C4-2B (cell line): ENCODE measurements around the gene TMPRSS9.
"Not testable (repeated sequence)": the region's sequence is repeated elsewhere in the genome, so short reads cannot be mapped to it uniquely, and the experiment has no call there.

Experiments used
- H3K27ac ChIP-seq: fragments of 450-650 bp; 2 replicates; pipeline ENCODE4 v1.5.1; 2017
- ZFX ChIP-seq: fragments of 450-650 bp; IDR thresholded peaks from 2 replicates; pipeline ENCODE4 v1.6.1; 2017
- TF ChIP-seq, protein P1 (sequence below): fragments of 450-650 bp; conservative IDR thresholded peaks from 2 replicates; pipeline ENCODE4 v1.5.1; 2017; ENCODE audit warnings: mild to moderate bottlenecking

Gene TMPRSS9

GRCh38 chr19:2464389-2464788 is 104.3 kb downstream of the TMPRSS9 start:
- no peak overlapping the region for H3K27ac ChIP-seq
- TF ChIP-seq, protein P1, sequence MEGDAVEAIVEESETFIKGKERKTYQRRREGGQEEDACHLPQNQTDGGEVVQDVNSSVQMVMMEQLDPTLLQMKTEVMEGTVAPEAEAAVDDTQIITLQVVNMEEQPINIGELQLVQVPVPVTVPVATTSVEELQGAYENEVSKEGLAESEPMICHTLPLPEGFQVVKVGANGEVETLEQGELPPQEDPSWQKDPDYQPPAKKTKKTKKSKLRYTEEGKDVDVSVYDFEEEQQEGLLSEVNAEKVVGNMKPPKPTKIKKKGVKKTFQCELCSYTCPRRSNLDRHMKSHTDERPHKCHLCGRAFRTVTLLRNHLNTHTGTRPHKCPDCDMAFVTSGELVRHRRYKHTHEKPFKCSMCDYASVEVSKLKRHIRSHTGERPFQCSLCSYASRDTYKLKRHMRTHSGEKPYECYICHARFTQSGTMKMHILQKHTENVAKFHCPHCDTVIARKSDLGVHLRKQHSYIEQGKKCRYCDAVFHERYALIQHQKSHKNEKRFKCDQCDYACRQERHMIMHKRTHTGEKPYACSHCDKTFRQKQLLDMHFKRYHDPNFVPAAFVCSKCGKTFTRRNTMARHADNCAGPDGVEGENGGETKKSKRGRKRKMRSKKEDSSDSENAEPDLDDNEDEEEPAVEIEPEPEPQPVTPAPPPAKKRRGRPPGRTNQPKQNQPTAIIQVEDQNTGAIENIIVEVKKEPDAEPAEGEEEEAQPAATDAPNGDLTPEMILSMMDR: no peak
- no peak for TF ChIP-seq ZFX

DNA sequence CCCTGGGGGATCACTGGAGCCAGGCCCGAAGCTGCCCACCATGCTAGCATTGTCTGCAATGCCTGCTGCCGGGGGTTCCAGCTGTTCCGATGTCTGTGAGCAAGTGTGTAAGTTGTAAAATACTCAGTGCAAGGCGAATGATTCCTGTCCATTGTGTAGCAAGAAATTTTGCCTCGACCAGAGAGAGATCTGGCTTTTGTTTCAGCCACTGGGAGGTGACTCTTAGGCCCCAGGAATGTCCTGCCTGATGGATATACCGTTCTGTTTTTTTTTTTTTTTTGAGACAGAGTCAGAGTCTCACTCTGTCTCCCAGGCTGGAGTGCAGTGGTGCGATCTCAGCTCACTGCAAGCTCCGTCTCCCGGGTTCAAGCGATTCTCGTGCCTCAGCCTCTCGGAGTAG is 108.5 kb downstream of the TMPRSS9 start:
- TF ChIP-seq ZFX: no peak
- TF ChIP-seq, protein P1: no peak
- no peak overlapping the region for H3K27ac ChIP-seq

- H3K27ac ChIP-seq: no peak overlapping the region
- TF ChIP-seq ZFX: no peak
- TF ChIP-seq, protein P1: no peak
Measured at GRCh38 chr19:2469102-2469914, 109.2 kb downstream of the TMPRSS9 start.

- not testable (repeated sequence) for H3K27ac ChIP-seq
Measured at GRCh38 chr19:2469915-2470200, 109.8 kb downstream of the TMPRSS9 start.

DNA sequence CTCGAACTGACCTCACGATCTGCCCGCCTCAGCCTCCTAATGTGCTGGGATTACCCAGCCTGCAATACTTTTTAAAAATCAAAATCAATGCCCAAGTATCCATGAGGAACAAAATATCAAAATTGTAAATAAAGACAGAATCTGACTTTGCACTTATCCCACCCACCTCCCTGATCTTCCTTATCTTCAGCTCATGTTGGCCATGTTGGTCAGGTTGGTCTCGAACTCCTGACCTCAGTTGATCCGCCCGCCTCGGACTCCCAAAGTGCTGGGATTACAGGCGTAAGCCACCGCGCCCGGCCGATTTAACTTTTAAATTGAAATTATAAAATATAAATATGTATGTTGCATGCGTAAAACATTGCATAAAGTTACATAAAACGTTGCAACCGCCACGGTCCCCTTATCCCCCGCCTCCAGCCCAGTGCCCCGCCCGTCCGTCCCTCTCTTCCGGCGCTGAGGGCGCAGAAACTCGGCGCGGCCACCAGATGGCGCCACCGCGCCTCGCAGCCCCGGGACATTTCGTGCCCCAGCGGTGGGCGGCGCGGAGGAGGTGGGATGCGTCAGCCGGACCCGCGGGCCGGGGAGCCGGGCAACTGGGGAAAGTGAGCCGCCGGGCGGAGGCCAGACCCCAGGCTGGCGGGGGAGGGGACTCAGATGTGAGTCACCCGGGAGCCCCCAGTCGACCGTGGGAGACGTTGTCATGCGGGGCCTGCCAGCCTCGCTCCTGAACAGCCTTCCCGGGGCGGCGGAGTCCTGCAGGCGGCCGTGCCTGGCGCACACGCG is 114.4 kb downstream of the TMPRSS9 start:
- no peak for TF ChIP-seq ZFX
- TF ChIP-seq, protein P1: peak; percentile 98
- H3K27ac ChIP-seq: peak overlapping the region; percentile 86

- peak overlapping the region; percentile 86 for H3K27ac ChIP-seq
- TF ChIP-seq ZFX: no peak
- TF ChIP-seq, protein P1: no peak
Measured at GRCh38 chr19:2475018-2475701, 115.1 kb downstream of the TMPRSS9 start.
